Mesothelial cell of epicardium (in vitro differentiated cells): ENCODE measurements around the gene LAMTOR1. TPM values are rescaled to one million over a fixed set of nuclear protein-coding genes. Genes with fewer than 3 reads are reported as not detected.
A peak's percentile ranks its signal among the peaks of the same experiment; 100 is the strongest.

Experiments
- DNase-seq, 2 experiments: peaks; one replicate each; pipeline ENCODE4 v3.0.0; 2021; ENCODE audit warnings: low spot score in 2 of 2; ENCODE audit not compliant: unreplicated experiment in 2 of 2
- H3K27ac Mint-ChIP-seq: 2 replicates; pipeline ENCODE4 v1.8.0; 2021; ENCODE audit warnings: mixed read lengths
- H3K27me3 Mint-ChIP-seq: 2 replicates; pipeline ENCODE4 v1.8.0; 2021; ENCODE audit warnings: low read depth, mixed read lengths
- H3K36me3 Mint-ChIP-seq: 2 replicates; pipeline ENCODE4 v1.8.0; 2021; ENCODE audit warnings: mixed read lengths
- H3K4me1 Mint-ChIP-seq: 2 replicates; pipeline ENCODE4 v1.8.0; 2021; ENCODE audit warnings: mixed read lengths
- H3K4me3 Mint-ChIP-seq: 2 replicates; pipeline ENCODE4 v1.8.0; 2021; ENCODE audit warnings: mild to moderate bottlenecking, moderate library complexity, mixed read lengths
- H3K9me3 Mint-ChIP-seq: 2 replicates; pipeline ENCODE4 v1.8.0; 2021; ENCODE audit warnings: mixed read lengths
- CTCF ChIP-seq: fragments of 200-600 bp; sonication (generic); IDR thresholded peaks from one replicate; pipeline ENCODE4 v1.5.0; 2021; ENCODE audit warnings: antibody characterized with exemption; ENCODE audit not compliant: unreplicated experiment
- total RNA-seq: library from RNA; stranded (reverse); gene quantifications from 3 replicates; pipeline ENCODE4 v1.2.1, GENCODE V29; 2021

Gene LAMTOR1
- total RNA-seq, 1 donor from 2014 or later, result 69.1 TPM

- Mint-ChIP-seq H3K27ac (peak overlapping the region; percentile 39), H3K27me3 (no peaks in the 10 kb centered on the region), H3K36me3 (peaks cover 4% of the 10 kb centered on the region), H3K4me1 (peaks cover 27% of the 10 kb centered on the region), H3K4me3 (no peak overlapping the region), H3K9me3 (no peaks in the 10 kb centered on the region)
- TF ChIP-seq CTCF, result no peak
- DNase-seq, result no peak
Observed at GRCh38 chr11:72084076-72084475, 19.0 kb downstream of the LAMTOR1 start.

- H3K27me3 Mint-ChIP-seq, result no peaks in the 10 kb centered on the region
- H3K27ac Mint-ChIP-seq, result peak overlapping the region; percentile 39
- H3K4me1 Mint-ChIP-seq, result peaks cover 34% of the 10 kb centered on the region
- no peak for DNase-seq
- no peaks in the 10 kb centered on the region for H3K9me3 Mint-ChIP-seq
- TF ChIP-seq CTCF, result no peak
- no peak overlapping the region for H3K4me3 Mint-ChIP-seq
- H3K36me3 Mint-ChIP-seq, result peaks cover 4% of the 10 kb centered on the region
Observed at GRCh38 chr11:72083414-72083813, 19.7 kb downstream of the LAMTOR1 start.

- DNase-seq, result no peak
- H3K27ac Mint-ChIP-seq, result peak overlapping the region; percentile 80
- H3K9me3 Mint-ChIP-seq, result no peaks in the 10 kb centered on the region
- H3K4me3 Mint-ChIP-seq, result peak overlapping the region; percentile 97
- no peak for TF ChIP-seq CTCF
- H3K36me3 Mint-ChIP-seq, result peaks cover 4% of the 10 kb centered on the region
- H3K27me3 Mint-ChIP-seq, result no peaks in the 10 kb centered on the region
- H3K4me1 Mint-ChIP-seq, result peaks cover 38% of the 10 kb centered on the region
Observed at GRCh38 chr11:72081821-72082453, 21.2 kb downstream of the LAMTOR1 start.

GRCh38 chr11:72081184-72081644, 21.9 kb downstream of the LAMTOR1 start:
- Mint-ChIP-seq H3K27me3 (no peaks in the 10 kb centered on the region), H3K36me3 (peaks cover 4% of the 10 kb centered on the region), H3K4me1 (peaks cover 38% of the 10 kb centered on the region), H3K4me3 (peak overlapping the region; percentile 97), H3K9me3 (no peaks in the 10 kb centered on the region), H3K27ac (peak overlapping the region; percentile 97)
- no peak for TF ChIP-seq CTCF
- no peak for DNase-seq

- Mint-ChIP-seq H3K4me3 (peak within 1 kb of the TSS; percentile 97), H3K36me3 (no peaks in the 10 kb centered on the region), H3K27ac (peak within 1 kb of the TSS; percentile 97), H3K9me3 (no peaks in the 10 kb centered on the region), H3K27me3 (no peaks in the 10 kb centered on the region), H3K4me1 (peaks cover 42% of the 10 kb centered on the region)
- DNase-seq, result peak; percentile 97 to 98
- no peak for TF ChIP-seq CTCF
Observed at GRCh38 chr11:72080326-72081183, 22.5 kb downstream of the LAMTOR1 start, which contains the start of the genes LRRC51 and NUMA1. TSS of gene LRRC51 (plus strand) at chr11:72080850. CDS start at chr11:72089084, 8,234 bp downstream. TSS of gene NUMA1 (minus strand) at chr11:72080542. CDS start at chr11:72035943, 44,599 bp downstream.
